HCT116 (cell line): ENCODE results near the gene C2orf81. TPM values are rescaled to one million over a fixed set of nuclear protein-coding genes. Genes with fewer than 3 reads are reported as not detected.
A peak's percentile ranks its signal among the peaks of the same experiment; 100 is the strongest.

ENCODE experiments used
- ATAC-seq: fragments of 200-7000 bp; cut with Tn5 transposase; 2 replicates; pipeline ENCODE4 v1.9.1; 2020; ENCODE audit warnings: mild to moderate bottlenecking, moderate library complexity
- BruUV-seq: library from RNA; stranded (reverse); fragments of 400-500 nt; replicated peaks from 2 replicates; lab custom pipeline; 2021; lab: Mats Ljungman, UMichigan
- CTCF ChIA-PET: fragments of 300-600 bp; sonication (Branson Sonifier 250); formaldehyde crosslinking; loops from one replicate; lab custom pipeline; 2021; ENCODE audit warnings: antibody characterized with exemption; lab: Charles Lee
- POLR2A ChIA-PET: fragments of 300-600, 350-600 bp; sonication (Branson Sonifier 250); formaldehyde crosslinking; loops from one replicate; lab custom pipeline; 2021; ENCODE audit warnings: antibody characterized with exemption; lab: Charles Lee
- RAD21 ChIA-PET, 2 experiments: fragments of 300-600 bp; sonication (Branson Sonifier 250); formaldehyde crosslinking; loops; one replicate each; lab custom pipeline; 2023; ENCODE audit warnings: low total read pairs in 2 of 2; ENCODE audit not compliant: uncharacterized antibody in 2 of 2, unreplicated experiment in 2 of 2, low non-redundant PET in 1 of 2; lab: Charles Lee
- DNase-seq: peaks from one replicate; pipeline ENCODE4 v3.0.0-alpha.2; 2010; ENCODE audit warnings: low read depth, low spot score
- H2AFZ ChIP-seq: fragments of 200-600 bp; shearing (Covaris generic), sonication (generic); 2 replicates; pipeline ENCODE4 v1.6.1; 2017; ENCODE audit warnings: low read depth, mixed run types, mixed read lengths, antibody characterized with exemption, low read length; ENCODE audit not compliant: poor library complexity, severe bottlenecking
- H3K27ac ChIP-seq: 2 replicates; pipeline ENCODE4 v1.5.1; 2012; ENCODE audit warnings: low read depth, low read length
- H3K27me3 ChIP-seq: fragments of 200-600 bp; sonication (generic); 2 replicates; pipeline ENCODE4 v1.6.1; 2016; ENCODE audit warnings: mixed run types, low read length, mixed read lengths; ENCODE audit not compliant: insufficient read depth
- H3K36me3 ChIP-seq, 2 experiments: fragments of 200-500 bp in 1 of 2; fragments of 200-600 bp in 1 of 2; sonication (Bioruptor generic) in 1 of 2; sonication (generic) in 1 of 2; 2 replicates each; pipeline versions ENCODE4 v1.5.1 to v1.6.1; 2014 to 2016; ENCODE audit warnings: low read length in 2 of 2, inconsistent platforms in 1 of 2, mixed read lengths in 1 of 2, mixed run types in 1 of 2; ENCODE audit not compliant: insufficient read depth in 2 of 2, control insufficient read depth in 1 of 2
- H3K4me1 ChIP-seq, 2 experiments: fragments of 200-600 bp in 1 of 2; sonication (generic) in 1 of 2; 2 replicates each; pipeline versions ENCODE4 v1.5.1 to v1.6.1; 2012 to 2017; ENCODE audit warnings: low read length in 2 of 2, inconsistent platforms in 1 of 2, mild to moderate bottlenecking in 1 of 2, mixed read lengths in 1 of 2, mixed run types in 1 of 2, moderate library complexity in 1 of 2; ENCODE audit not compliant: insufficient read depth in 2 of 2, control insufficient read depth in 1 of 2
- H3K4me2 ChIP-seq: fragments of 200-600 bp; sonication (generic); 2 replicates; pipeline ENCODE4 v1.6.1; 2017; ENCODE audit warnings: mixed run types, low read length, mixed read lengths
- H3K4me3 ChIP-seq, 2 experiments: fragments of 200-600 bp in 1 of 2; sonication (generic) in 1 of 2; replicated peaks in 1 of 2; 2 replicates each; pipeline ENCODE4 v1.5.1; 2011 to 2016; ENCODE audit warnings: low read length in 2 of 2, control low read depth in 1 of 2, low read depth in 1 of 2, mild to moderate bottlenecking in 1 of 2, mixed read lengths in 1 of 2, mixed run types in 1 of 2
- H3K79me2 ChIP-seq: fragments of 200-600 bp; sonication (generic); 2 replicates; pipeline ENCODE4 v1.6.1; 2017; ENCODE audit warnings: mild to moderate bottlenecking, mixed run types, low read length, moderate library complexity, mixed read lengths; ENCODE audit not compliant: insufficient read depth
- H3K9ac ChIP-seq: fragments of 200-600 bp; sonication (generic); 2 replicates; pipeline ENCODE4 v1.6.1; 2016; ENCODE audit warnings: low read length, mixed read lengths
- H3K9me2 ChIP-seq: fragments of 200-600 bp; sonication (generic), shearing (Covaris generic); 2 replicates; pipeline ENCODE4 v1.6.1; 2017; ENCODE audit warnings: mixed run types, mild to moderate bottlenecking, moderate library complexity; ENCODE audit not compliant: insufficient read depth
- H3K9me3 ChIP-seq, 2 experiments: fragments of 200-500 bp in 1 of 2; fragments of 200-600 bp in 1 of 2; sonication (Bioruptor generic) in 1 of 2; sonication (generic) in 1 of 2; 2 replicates each; pipeline ENCODE4 v1.6.1; 2014 to 2017; ENCODE audit warnings: low read length in 2 of 2, mixed read lengths in 2 of 2, inconsistent platforms in 1 of 2, low read depth in 1 of 2, mild to moderate bottlenecking in 1 of 2, mixed run types in 1 of 2, moderate library complexity in 1 of 2; ENCODE audit not compliant: control insufficient read depth in 1 of 2, insufficient read depth in 1 of 2
- H4K20me1 ChIP-seq: fragments of 200-600 bp; sonication (generic), shearing (Covaris generic); 2 replicates; pipeline ENCODE4 v1.6.1; 2017; ENCODE audit warnings: mixed run types, mild to moderate bottlenecking, moderate library complexity; ENCODE audit not compliant: insufficient read depth
- CBX3 ChIP-seq: IDR thresholded peaks from 2 replicates; pipeline ENCODE4 v1.6.1; 2012; ENCODE audit warnings: low read depth
- CEBPB ChIP-seq: IDR thresholded peaks from 2 replicates; pipeline ENCODE4 v1.6.1; 2012; ENCODE audit warnings: low read depth
- EZH2 ChIP-seq: fragments of 200-600 bp; sonication (generic); IDR thresholded peaks from 2 replicates; pipeline ENCODE4 v1.6.1; 2017; ENCODE audit warnings: antibody characterized with exemption, mixed run types
- FOSL1 ChIP-seq: IDR thresholded peaks from 2 replicates; pipeline ENCODE4 v1.6.1; 2012; ENCODE audit warnings: low read depth
- POLR2A ChIP-seq: IDR thresholded peaks from 2 replicates; pipeline ENCODE4 v1.7.0; 2011; ENCODE audit warnings: borderline replicate concordance; ENCODE audit not compliant: insufficient read depth, insufficient read length; ENCODE audit errors: extremely low read depth
- POLR2AphosphoS5 ChIP-seq: IDR thresholded peaks from 2 replicates; pipeline ENCODE4 v1.6.1; 2011; ENCODE audit warnings: mild to moderate bottlenecking, low read depth, low read length, moderate library complexity
- SIN3A ChIP-seq: IDR thresholded peaks from 2 replicates; pipeline ENCODE4 v1.6.1; 2012; ENCODE audit warnings: low read depth
- SP1 ChIP-seq: IDR thresholded peaks from 2 replicates; pipeline ENCODE4 v1.6.1; 2012; ENCODE audit warnings: low read depth
- TCF7L2 ChIP-seq: IDR thresholded peaks from 2 replicates; pipeline ENCODE4 v1.7.0; 2011; ENCODE audit warnings: borderline replicate concordance, inconsistent platforms; ENCODE audit not compliant: insufficient read depth, insufficient read length; ENCODE audit errors: extremely low read depth
- YY1 ChIP-seq: IDR thresholded peaks from 2 replicates; pipeline ENCODE4 v1.6.1; 2011; ENCODE audit warnings: low read length, low read depth, moderate library complexity, mild to moderate bottlenecking; ENCODE audit not compliant: insufficient replicate concordance; ENCODE audit errors: extremely low read depth
- ZFX ChIP-seq: fragments of 450-650 bp; IDR thresholded peaks from 2 replicates; pipeline ENCODE4 v1.6.1; 2017
- ZNF274 ChIP-seq: fragments of 200-500 bp; sonication (Bioruptor generic); IDR thresholded peaks from 2 replicates; pipeline ENCODE4 v1.6.1; 2014; ENCODE audit warnings: mild to moderate bottlenecking, low read depth, low read length, inconsistent platforms
- intact Hi-C: fragments of 100-400 bp; cut with micrococcal nuclease; formaldehyde crosslinking; loops from 2 replicates; pipeline ENCODE4 v1.10.0; 2022
- total RNA-seq: library from RNA; stranded (reverse); gene quantifications from one replicate; pipeline ENCODE4 v1.2.1, GENCODE V29; 2021; ENCODE audit not compliant: unreplicated experiment
- TF ChIP-seq, protein P1 (sequence below): IDR thresholded peaks from 2 replicates; pipeline ENCODE4 v1.6.1; 2011; ENCODE audit warnings: mild to moderate bottlenecking, low read length, moderate library complexity; ENCODE audit not compliant: insufficient replicate concordance; ENCODE audit errors: extremely low read depth
- TF ChIP-seq, protein P2 (sequence below), 3 experiments: fragments of 200-600 bp in 1 of 3; sonication (generic) in 1 of 3; IDR thresholded peaks in 2 of 3; conservative IDR thresholded peaks in 1 of 3; 2 replicates each; pipeline ENCODE4 v1.5.1; 2012 to 2017; ENCODE audit warnings: low read depth in 2 of 3, low read length in 2 of 3, antibody characterized with exemption in 1 of 3, borderline replicate concordance in 1 of 3, control low read depth in 1 of 3, mild to moderate bottlenecking in 1 of 3, mixed read lengths in 1 of 3, mixed run types in 1 of 3, moderate library complexity in 1 of 3; ENCODE audit not compliant: insufficient read depth in 1 of 3
- TF ChIP-seq, protein P3 (sequence below): IDR thresholded peaks from 2 replicates; pipeline ENCODE4 v1.6.1; 2012

The C2orf81 gene
- total RNA-seq, 1 experiment from 2014 or later, result 6.5 TPM

DNA sequence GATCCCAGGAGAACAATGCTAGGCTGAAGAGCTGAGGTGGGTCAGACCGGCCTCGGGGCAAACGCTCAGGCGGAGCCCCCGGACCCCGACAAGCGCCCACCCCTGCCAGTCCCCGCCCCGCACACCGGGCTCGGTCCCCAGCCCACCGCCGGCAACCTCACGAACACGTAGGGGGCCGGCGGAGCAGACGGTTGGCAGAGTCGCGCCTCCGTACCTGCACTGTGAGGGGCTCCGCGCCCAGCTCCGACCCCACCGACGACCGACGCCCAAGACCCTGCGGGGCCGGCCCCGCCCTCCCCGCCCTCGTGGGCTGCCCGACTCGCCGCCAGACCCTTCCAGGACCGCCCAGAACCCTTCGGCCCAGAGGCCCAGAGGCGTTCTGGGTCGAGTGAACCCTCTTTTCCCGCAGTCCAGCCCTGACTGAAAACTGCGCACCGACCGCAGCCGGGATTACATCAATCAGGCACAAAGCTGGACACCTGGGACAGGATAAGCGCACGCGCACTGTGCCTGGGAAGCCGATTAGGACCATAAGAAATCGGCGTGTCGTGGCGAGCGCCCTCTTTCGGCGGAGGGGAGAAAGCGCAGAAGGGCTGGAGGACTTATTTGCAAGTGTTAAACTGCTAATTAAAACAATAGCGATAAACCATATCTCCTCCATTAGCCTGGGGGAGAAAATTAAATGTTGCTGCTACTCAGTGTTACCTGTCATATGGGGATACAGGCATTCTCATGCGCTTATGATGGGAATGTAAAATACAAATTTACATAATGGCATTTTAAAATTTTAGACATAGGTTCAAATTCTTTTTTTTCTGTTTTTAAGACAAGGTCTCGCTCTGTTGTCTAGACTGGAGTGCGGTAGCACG is 29.6 kb downstream of the C2orf81 start (continued):
- TF ChIP-seq SP1 (no peak; the same call in 1 of the 2 replicates), SIN3A (peak; percentile 60; the same call in 1 of the 2 replicates), CBX3 (peak; percentile 54), YY1 (no peak), EZH2 (no peak), CEBPB (no peak)

DNA sequence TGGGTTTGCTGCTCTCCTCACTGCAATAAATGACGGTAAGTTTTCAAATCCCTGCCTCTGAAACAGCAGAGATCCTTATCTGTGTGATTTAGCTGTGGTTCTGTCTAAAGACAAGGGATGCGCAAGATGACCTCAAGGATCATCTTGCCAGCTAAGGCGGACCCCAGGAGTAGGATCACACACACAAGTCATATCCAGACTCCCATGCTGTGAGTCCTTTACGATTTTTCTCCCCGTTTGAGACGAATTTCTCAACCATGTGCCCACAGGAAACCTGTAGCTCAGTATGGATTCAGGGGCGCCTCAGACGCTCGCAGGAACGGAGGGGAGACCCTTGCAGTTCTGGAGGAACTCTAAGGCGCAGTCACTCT is 30.2 kb downstream of the C2orf81 start:
- intact Hi-C loops, result loop anchor here (5.0 kb wide), 1 partner anchor 124 kb away; no protein-coding TSS in a partner anchor
- RAD21 ChIA-PET, result interaction anchor here in 1 of 2 experiments (0.7 kb wide), 1 partner anchor 127 kb away, joined by 4 read pairs; no protein-coding TSS in a partner anchor
- peak overlapping the region; percentile 69; the same call in 1 of the 2 replicates for H3K27ac ChIP-seq
- DNase-seq (no peak), ATAC-seq (no peak; the same call in none of the 2 replicates)
- POLR2A ChIA-PET, result interaction anchor here (0.7 to 1.8 kb wide), 3 partner anchors 10 to 63 kb away, joined by 3 to 6 read pairs (median 5); partner anchors contain the start of gene INO80B
- no peaks in the 10 kb centered on the region for H4K20me1 ChIP-seq
- no peaks in the 10 kb centered on the region for H3K27me3 ChIP-seq
- TF ChIP-seq, protein P1, sequence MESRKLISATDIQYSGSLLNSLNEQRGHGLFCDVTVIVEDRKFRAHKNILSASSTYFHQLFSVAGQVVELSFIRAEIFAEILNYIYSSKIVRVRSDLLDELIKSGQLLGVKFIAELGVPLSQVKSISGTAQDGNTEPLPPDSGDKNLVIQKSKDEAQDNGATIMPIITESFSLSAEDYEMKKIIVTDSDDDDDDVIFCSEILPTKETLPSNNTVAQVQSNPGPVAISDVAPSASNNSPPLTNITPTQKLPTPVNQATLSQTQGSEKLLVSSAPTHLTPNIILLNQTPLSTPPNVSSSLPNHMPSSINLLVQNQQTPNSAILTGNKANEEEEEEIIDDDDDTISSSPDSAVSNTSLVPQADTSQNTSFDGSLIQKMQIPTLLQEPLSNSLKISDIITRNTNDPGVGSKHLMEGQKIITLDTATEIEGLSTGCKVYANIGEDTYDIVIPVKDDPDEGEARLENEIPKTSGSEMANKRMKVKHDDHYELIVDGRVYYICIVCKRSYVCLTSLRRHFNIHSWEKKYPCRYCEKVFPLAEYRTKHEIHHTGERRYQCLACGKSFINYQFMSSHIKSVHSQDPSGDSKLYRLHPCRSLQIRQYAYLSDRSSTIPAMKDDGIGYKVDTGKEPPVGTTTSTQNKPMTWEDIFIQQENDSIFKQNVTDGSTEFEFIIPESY, result no peak
- TF ChIP-seq POLR2AphosphoS5, result no peak
- TF ChIP-seq TCF7L2, result no peak
- no peak for TF ChIP-seq CBX3
- TF ChIP-seq, protein P2, sequence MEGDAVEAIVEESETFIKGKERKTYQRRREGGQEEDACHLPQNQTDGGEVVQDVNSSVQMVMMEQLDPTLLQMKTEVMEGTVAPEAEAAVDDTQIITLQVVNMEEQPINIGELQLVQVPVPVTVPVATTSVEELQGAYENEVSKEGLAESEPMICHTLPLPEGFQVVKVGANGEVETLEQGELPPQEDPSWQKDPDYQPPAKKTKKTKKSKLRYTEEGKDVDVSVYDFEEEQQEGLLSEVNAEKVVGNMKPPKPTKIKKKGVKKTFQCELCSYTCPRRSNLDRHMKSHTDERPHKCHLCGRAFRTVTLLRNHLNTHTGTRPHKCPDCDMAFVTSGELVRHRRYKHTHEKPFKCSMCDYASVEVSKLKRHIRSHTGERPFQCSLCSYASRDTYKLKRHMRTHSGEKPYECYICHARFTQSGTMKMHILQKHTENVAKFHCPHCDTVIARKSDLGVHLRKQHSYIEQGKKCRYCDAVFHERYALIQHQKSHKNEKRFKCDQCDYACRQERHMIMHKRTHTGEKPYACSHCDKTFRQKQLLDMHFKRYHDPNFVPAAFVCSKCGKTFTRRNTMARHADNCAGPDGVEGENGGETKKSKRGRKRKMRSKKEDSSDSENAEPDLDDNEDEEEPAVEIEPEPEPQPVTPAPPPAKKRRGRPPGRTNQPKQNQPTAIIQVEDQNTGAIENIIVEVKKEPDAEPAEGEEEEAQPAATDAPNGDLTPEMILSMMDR (IDR thresholded peaks at IDR 0.05 in 2 of 3, conservative IDR thresholded peaks at IDR 0.05 in 1 of 3; ENCODE audit: borderline replicate concordance in 1 of 3, insufficient read depth in 1 of 3, low read depth in 2 of 3, low read length in 2 of 3), result no peak
- TF ChIP-seq, protein P3, sequence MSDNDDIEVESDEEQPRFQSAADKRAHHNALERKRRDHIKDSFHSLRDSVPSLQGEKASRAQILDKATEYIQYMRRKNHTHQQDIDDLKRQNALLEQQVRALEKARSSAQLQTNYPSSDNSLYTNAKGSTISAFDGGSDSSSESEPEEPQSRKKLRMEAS, result no peak
- TF ChIP-seq FOSL1, result no peak
- TF ChIP-seq CEBPB, result no peak
- TF ChIP-seq POLR2A, result no peak
- no peak for TF ChIP-seq ZFX
- no peak for TF ChIP-seq ZNF274
- H3K9ac ChIP-seq, result peak overlapping the region; percentile 81
- CTCF ChIA-PET, result interaction anchor here (0.8 to 3.1 kb wide), 12 partner anchors 8 to 711 kb away, joined by 3 to 18 read pairs (median 4); no protein-coding TSS in a partner anchor
- peak overlapping the region; percentile 93 to 95 for H3K4me3 ChIP-seq
- peaks cover 50% of the 10 kb centered on the region for H3K79me2 ChIP-seq
- H3K9me2 ChIP-seq, result no peaks in the 10 kb centered on the region
- H3K4me2 ChIP-seq, result peak overlapping the region; percentile 94
- H2AFZ ChIP-seq, result peak overlapping the region; percentile 38
- no TSS peak for BruUV-seq
- H3K36me3 ChIP-seq, result no peaks in the 10 kb centered on the region
- no peaks in the 10 kb centered on the region for H3K9me3 ChIP-seq
- H3K4me1 ChIP-seq, result peaks cover 5 to 17% of the 10 kb centered on the region in 2 experiments; a peak in 3 of 4 replicates
